Peyer's patch (tissue), 4 donors: ENCODE measurements around the gene SPRR2A. TPM values are rescaled to one million over a fixed set of nuclear protein-coding genes. Genes with fewer than 3 reads are reported as not detected.
"Not testable (repeated sequence)": the region's sequence is repeated elsewhere in the genome, so short reads cannot be mapped to it uniquely, and the experiment has no call there.

Source experiments
- DNase-seq, 3 donors: peaks; one replicate each; pipeline ENCODE4 v3.0.0-alpha.2; 2017 to 2019
- H3K27ac ChIP-seq, 4 donors: fragments of 200-600 bp; sonication (generic); one replicate each; pipeline ENCODE4 v1.5.1; 2016 to 2019
- H3K27me3 ChIP-seq, 2 donors: fragments of 200-600 bp; sonication (generic); one replicate each; pipeline ENCODE4 v1.5.1; 2019
- H3K36me3 ChIP-seq, 3 donors: fragments of 200-600 bp; sonication (generic); one replicate each; pipeline ENCODE4 v1.5.1; 2016 to 2019
- H3K4me1 ChIP-seq, 4 donors: fragments of 200-600 bp; sonication (generic); one replicate each; pipeline ENCODE4 v1.5.1; 2016 to 2019
- H3K4me3 ChIP-seq, 4 donors: fragments of 200-600 bp; sonication (generic); 1 replicate in 3 of 4; 2 replicates in 1 of 4; pipeline ENCODE4 v1.5.1; 2016 to 2019; ENCODE audit warnings: mild to moderate bottlenecking in 1 of 4
- H3K9me3 ChIP-seq, 4 donors: fragments of 200-600 bp; sonication (generic); one replicate each; pipeline ENCODE4 v1.5.1; 2016 to 2019; ENCODE audit warnings: mild to moderate bottlenecking in 1 of 4
- POLR2A ChIP-seq, 2 donors: fragments of 450-650 bp; IDR thresholded peaks; one replicate each; pipeline ENCODE4 v1.5.1; 2017; ENCODE audit warnings: antibody characterized with exemption in 2 of 2, mild to moderate bottlenecking in 2 of 2, moderate library complexity in 2 of 2
- total RNA-seq, 4 donors: library from RNA; depleted of rRNA; stranded (reverse); fragments of >200 nt; gene quantifications; one replicate each; pipeline ENCODE4 v1.1.0, GENCODE V29; 2016
- TF ChIP-seq, protein P1 (sequence below), 6 experiments: fragments of 450-650 bp in 4 of 6; fragments of 200-600 bp in 2 of 6; sonication (generic) in 1 of 6; IDR thresholded peaks; one replicate each; pipeline ENCODE4 v1.5.1; 2017 to 2019; ENCODE audit warnings: antibody characterized with exemption in 6 of 6, mild to moderate bottlenecking in 3 of 6, moderate library complexity in 1 of 6

The SPRR2A gene
- total RNA-seq, 4 donors from 2014 or later: not detected

DNA sequence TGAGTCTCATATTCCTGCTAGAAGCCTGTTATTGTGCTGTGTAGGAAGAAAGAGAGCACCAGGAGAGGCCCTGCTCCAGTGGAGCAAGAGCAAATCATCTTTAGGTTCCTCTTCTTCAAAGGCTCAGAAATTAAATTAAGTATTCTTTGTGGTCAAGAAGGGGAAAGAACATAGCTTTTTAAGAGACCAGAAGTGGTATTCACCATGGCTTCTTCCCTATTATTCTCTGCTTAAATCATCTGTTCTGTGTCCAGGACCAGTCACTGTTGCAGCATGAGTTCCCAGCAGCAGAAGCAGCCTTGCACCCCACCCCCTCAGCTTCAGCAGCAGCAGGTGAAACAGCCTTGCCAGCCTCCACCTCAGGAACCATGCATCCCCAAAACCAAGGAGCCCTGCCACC is 25.2 kb downstream of the SPRR2A start:
- Histone ChIP-seq H3K4me1 (no peaks in the 10 kb centered on the region), H3K36me3 (no peaks in the 10 kb centered on the region), H3K27ac (no peak overlapping the region), H3K9me3 (no peaks in the 10 kb centered on the region), H3K27me3 (no peaks in the 10 kb centered on the region), H3K4me3 (no peak overlapping the region)
- no peak for DNase-seq
- no peak for TF ChIP-seq POLR2A (IDR thresholded peaks at IDR 0.05)
- TF ChIP-seq, protein P1, sequence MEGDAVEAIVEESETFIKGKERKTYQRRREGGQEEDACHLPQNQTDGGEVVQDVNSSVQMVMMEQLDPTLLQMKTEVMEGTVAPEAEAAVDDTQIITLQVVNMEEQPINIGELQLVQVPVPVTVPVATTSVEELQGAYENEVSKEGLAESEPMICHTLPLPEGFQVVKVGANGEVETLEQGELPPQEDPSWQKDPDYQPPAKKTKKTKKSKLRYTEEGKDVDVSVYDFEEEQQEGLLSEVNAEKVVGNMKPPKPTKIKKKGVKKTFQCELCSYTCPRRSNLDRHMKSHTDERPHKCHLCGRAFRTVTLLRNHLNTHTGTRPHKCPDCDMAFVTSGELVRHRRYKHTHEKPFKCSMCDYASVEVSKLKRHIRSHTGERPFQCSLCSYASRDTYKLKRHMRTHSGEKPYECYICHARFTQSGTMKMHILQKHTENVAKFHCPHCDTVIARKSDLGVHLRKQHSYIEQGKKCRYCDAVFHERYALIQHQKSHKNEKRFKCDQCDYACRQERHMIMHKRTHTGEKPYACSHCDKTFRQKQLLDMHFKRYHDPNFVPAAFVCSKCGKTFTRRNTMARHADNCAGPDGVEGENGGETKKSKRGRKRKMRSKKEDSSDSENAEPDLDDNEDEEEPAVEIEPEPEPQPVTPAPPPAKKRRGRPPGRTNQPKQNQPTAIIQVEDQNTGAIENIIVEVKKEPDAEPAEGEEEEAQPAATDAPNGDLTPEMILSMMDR (IDR thresholded peaks at IDR 0.05): no peak

DNA sequence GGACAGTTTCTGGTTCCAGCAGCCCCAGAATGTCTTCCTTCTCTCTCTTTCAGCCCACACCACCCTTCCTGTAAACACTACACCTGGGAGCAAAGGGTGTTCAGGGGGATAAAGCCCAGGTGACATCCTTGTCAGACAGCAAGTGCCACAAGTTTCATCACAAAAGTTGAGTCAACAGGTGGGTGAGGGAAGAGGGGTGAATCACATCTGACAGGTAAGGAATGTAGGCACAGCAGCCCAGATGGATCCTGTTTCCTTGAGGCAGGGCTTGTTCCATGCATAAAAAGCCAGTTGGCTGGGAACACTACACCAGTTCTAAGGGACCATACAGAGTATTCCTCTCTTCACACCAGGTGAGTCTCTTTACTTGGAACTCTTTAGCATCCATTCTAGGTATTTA is 26.4 kb downstream of the SPRR2A start, which contains the start of gene SPRR1B:
TSS of gene SPRR1B (plus strand) at position 309 of the 400 bp plus-strand sequence. CDS start 1,143 bp downstream, outside the sequence.
- TF ChIP-seq, protein P1 (IDR thresholded peaks at IDR 0.05): no peak
- no peak for TF ChIP-seq POLR2A (IDR thresholded peaks at IDR 0.05)
- Histone ChIP-seq H3K36me3 (no peaks in the 10 kb centered on the region), H3K27me3 (no peaks in the 10 kb centered on the region), H3K9me3 (no peaks in the 10 kb centered on the region), H3K4me3 (no peak within 1 kb of the TSS), H3K4me1 (no peaks in the 10 kb centered on the region), H3K27ac (no peak within 1 kb of the TSS)
- no peak for DNase-seq

GRCh38 chr1:153028766-153029165 is 28.5 kb downstream of the SPRR2A start:
- DNase-seq: no peak
- no peak for TF ChIP-seq POLR2A (IDR thresholded peaks at IDR 0.05)
- TF ChIP-seq, protein P1 (IDR thresholded peaks at IDR 0.05): no peak
- no peaks in the 10 kb centered on the region for H3K9me3 ChIP-seq
- no peaks in the 10 kb centered on the region for H3K36me3 ChIP-seq
- no peak overlapping the region for H3K27ac ChIP-seq
- no peaks in the 10 kb centered on the region for H3K4me1 ChIP-seq
- H3K27me3 ChIP-seq: no peaks in the 10 kb centered on the region
- H3K4me3 ChIP-seq: no peak overlapping the region

DNA sequence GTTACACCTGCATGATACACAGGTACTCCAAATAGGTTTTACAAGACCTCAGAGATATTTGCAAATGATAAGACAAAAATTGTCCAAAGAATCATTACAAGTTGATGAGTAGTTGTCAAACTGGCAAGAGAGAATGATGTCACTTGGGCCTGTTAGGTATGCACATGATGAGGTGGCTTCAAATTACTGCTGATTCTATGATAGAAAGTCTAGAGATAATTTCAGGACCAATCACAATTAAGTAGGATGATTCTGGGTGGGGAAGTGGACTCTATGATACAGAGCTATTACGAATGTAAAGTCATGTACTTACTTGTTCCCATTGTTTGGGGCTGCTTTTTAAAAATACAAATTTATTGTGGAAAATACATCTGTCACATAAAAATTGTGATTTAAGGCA is 31.5 kb downstream of the SPRR2A start:
- Histone ChIP-seq H3K4me1 (no peaks in the 10 kb centered on the region), H3K27ac (no peak overlapping the region), H3K36me3 (no peaks in the 10 kb centered on the region), H3K9me3 (no peaks in the 10 kb centered on the region), H3K27me3 (no peaks in the 10 kb centered on the region), H3K4me3 (no peak overlapping the region)
- TF ChIP-seq, protein P1 (IDR thresholded peaks at IDR 0.05): no peak
- TF ChIP-seq POLR2A (IDR thresholded peaks at IDR 0.05): no peak
- no peak for DNase-seq

DNA sequence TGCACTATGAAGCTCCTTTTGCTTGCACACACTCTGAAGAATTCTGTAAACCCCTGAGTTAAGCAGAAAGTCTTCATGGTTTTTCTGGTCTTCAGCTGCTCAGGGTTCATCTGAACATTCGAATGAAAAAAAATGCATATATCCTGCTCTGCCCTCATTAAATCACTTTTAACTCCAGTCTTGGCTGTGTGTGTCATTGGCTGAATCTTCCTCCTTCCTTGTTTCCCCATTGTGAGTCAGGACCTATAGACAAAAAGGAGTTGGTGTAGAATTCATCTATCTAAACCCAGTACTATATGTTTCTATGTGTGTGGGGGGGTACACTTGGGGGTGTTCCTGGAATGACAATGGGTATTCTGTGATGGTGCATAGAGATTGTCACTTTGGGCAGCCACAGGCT is 32.9 kb downstream of the SPRR2A start:
- no peaks in the 10 kb centered on the region for H3K4me1 ChIP-seq
- no peak overlapping the region for H3K4me3 ChIP-seq
- TF ChIP-seq, protein P1 (IDR thresholded peaks at IDR 0.05): no peak
- TF ChIP-seq POLR2A (IDR thresholded peaks at IDR 0.05): no peak
- H3K9me3 ChIP-seq: no peaks in the 10 kb centered on the region
- H3K27me3 ChIP-seq: no peaks in the 10 kb centered on the region
- no peak overlapping the region for H3K27ac ChIP-seq
- no peak for DNase-seq
- H3K36me3 ChIP-seq: no peaks in the 10 kb centered on the region

DNA sequence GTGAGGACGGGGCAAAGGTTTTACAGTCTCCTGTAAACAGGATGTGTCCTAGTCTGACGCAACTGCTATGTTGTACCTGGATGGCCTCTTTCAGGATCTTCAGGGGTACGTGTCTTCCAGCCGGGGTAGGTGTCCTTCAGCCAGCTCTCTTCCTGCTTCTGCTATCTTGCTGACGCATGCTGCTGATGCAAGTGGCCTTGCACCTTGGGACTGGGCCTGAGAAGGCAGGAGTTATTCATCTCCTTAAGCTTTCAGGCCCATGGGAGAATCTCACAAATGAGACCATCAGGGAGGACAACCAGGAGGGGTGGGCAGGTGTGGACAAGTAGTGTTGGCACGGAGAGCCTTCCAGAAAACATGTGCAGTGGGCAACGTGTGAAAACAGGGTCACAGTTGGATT is 34.2 kb downstream of the SPRR2A start:
- Histone ChIP-seq H3K27ac (no peak overlapping the region), H3K4me1 (no peaks in the 10 kb centered on the region), H3K27me3 (no peaks in the 10 kb centered on the region), H3K9me3 (no peaks in the 10 kb centered on the region), H3K4me3 (no peak overlapping the region), H3K36me3 (no peaks in the 10 kb centered on the region)
- TF ChIP-seq, protein P1 (IDR thresholded peaks at IDR 0.05): no peak
- no peak for TF ChIP-seq POLR2A (IDR thresholded peaks at IDR 0.05)
- no peak for DNase-seq

GRCh38 chr1:153022340-153022739 is 35.0 kb downstream of the SPRR2A start:
- H3K4me1 ChIP-seq, H3K4me3 ChIP-seq, DNase-seq, H3K27ac ChIP-seq, H3K9me3 ChIP-seq, H3K36me3 ChIP-seq, H3K27me3 ChIP-seq: not testable (repeated sequence)

- H3K4me1 ChIP-seq, H3K4me3 ChIP-seq, H3K27me3 ChIP-seq, H3K27ac ChIP-seq, H3K9me3 ChIP-seq, DNase-seq, H3K36me3 ChIP-seq: not testable (repeated sequence)
These were observed 35.5 kb downstream of the SPRR2A start for GRCh38 chr1:153021829-153022228.

- H3K27ac ChIP-seq, DNase-seq, H3K9me3 ChIP-seq, H3K4me1 ChIP-seq, H3K4me3 ChIP-seq, H3K27me3 ChIP-seq, H3K36me3 ChIP-seq: not testable (repeated sequence)
These were observed 46.0 kb downstream of the SPRR2A start for GRCh38 chr1:153011235-153011758.
